Dermis microvascular lymphatic vessel endothelial cell (primary cell): ENCODE data around the gene RABEP2. TPM values are rescaled to one million over a fixed set of nuclear protein-coding genes. Genes with fewer than 3 reads are reported as not detected.
A peak's percentile ranks its signal among the peaks of the same experiment; 100 is the strongest.
"Not testable (repeated sequence)": the region's sequence is repeated elsewhere in the genome, so short reads cannot be mapped to it uniquely, and the experiment has no call there.

Experiments
- DNase-seq, 2 donors: peaks; one replicate each; pipeline versions ENCODE4 v3.0.0 to v3.0.0-alpha.2; 2010; ENCODE audit warnings: low read depth in 2 of 2
- total RNA-seq: library from RNA; depleted of rRNA; stranded (reverse); fragments of >200 nt; gene quantifications from 2 replicates; pipeline ENCODE4 v1.2.1, GENCODE V29; 2014

Gene RABEP2
- 31.5 and 39.3 TPM in 2 replicates for total RNA-seq

DNA sequence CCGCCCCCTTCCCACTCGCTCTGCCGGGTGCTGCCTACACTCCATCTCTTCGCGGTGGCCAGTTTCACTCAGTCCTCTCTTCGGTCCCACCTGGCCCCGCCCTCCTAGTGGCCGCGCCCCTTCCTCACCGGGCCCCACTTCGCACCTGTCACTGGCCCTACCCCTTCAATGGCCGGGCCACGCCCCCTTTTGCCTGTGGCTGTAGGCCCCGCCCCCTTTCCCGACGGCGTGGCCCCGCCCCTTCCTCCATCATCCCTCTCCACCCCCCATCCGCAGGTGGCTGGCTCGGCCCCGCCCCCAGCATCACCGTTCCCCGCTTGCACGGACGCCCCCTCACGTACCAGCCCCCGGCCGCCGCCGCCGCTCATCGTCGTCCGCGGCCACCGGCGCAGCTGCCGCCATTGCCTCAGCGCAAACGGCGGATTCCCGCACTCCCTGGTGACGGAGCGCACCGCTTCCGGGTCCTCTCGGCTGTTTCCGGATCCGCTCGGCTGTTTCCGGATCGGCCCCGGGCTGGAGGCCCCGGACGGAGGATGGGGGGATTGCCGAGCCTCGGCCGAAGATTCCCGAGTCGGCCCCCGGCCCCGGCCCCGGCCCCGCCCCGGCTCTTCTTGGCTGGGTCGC, at the start of gene RABEP2:
Gene RABEP2 (minus strand): TSS at position 477 of the 624 bp plus-strand sequence. CDS start 75 bp downstream, at position 402.
- peak; percentile 61 to 85 for DNase-seq

- peak; percentile 94 to 98 for DNase-seq
These were observed 49.6 kb upstream of the RABEP2 start, which contains the start of gene SPNS1 for GRCh38 chr16:28974437-28975157. SPNS1 (plus strand) TSS chr16:28974778; CDS start chr16:28975152, 374 bp downstream.

DNA sequence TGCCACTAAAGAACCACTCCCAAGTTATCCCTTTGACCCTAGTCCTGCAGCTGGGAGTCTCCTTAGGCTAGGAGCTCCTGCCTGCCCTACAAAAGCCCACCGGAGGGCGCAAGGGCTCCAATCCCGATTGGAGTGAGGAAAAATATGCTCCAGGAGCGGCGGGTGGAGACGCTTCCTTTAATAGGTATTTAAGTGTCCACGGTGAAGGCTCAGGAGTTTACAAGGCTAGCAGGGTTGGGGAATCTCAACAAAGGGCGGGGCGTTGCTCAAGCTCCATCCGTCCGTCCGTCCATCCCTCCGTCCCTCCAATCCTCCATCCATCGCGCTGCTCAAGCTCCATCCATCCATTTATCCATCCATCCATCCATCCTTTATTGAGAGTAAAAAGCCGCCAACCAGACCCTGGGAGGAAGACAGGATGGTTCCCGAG, 49.0 kb upstream of the RABEP2 start:
- peak; percentile 24 to 73 for DNase-seq

GRCh38 chr16:28969696-28970095, 44.7 kb upstream of the RABEP2 start:
- DNase-seq, result not testable (repeated sequence)

DNA sequence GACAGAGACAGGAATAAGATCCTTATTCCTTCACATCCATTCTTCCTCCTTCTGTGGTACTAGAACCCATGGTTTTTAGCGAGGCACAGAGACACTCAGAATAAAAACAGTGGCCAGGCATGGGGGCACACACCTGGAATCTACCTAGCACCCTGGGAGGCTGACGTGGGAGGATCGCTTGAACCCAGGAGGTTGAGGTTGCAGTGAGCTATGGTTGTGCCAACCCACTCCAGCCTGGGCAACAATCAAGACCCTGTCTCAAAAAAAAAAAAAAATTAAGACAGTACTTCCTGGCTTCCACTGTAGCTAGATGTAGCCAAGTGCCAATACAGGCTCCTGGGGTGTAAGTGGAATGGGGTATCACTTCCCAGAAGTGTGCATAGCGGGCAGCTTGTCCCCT, 42.1 kb upstream of the RABEP2 start:
- no peak for DNase-seq

DNA sequence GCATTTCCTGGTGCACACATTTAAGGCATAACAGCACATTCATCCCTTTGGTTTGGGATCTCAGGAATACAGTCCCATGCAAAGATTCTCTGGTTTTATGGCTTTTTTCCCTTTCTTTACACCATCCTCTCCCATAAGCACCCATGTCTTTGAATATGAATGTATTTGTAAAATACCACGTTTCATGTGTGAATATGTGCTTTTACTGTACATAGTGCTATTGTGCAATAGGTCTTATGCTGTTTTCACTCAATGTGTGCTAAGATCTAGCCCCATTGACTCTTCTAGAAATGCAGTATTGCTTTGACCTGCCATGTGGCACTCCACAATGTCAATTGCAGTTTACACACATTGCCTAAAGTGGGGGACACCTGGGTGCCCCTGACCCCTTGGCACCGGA, 39.5 kb upstream of the RABEP2 start:
- DNase-seq, result no peak

DNA sequence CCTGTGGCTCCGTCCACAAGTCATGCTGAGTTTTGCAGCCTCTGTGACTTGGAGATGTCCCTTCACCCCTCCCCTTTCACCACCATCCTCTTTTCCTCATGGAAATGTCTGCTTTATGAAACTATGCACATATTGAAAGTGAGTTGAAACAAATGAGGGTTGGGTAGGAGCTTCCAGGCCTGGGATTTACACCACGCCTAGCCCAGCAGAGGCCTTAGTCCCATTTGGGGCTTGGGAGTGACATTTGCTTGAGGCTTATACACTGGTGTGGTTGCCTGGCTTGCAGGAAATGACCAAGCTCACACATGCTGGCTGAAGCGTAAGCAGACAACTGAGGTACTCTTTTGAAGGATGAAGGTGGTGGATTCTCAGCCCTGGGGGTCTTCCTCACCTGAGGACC, 39.0 kb upstream of the RABEP2 start:
- no peak for DNase-seq

GRCh38 chr16:28958836-28959235, 33.8 kb upstream of the RABEP2 start:
- DNase-seq, result no peak

- no peak for DNase-seq
These were observed 33.2 kb upstream of the RABEP2 start for GRCh38 chr16:28958216-28958615.

DNA sequence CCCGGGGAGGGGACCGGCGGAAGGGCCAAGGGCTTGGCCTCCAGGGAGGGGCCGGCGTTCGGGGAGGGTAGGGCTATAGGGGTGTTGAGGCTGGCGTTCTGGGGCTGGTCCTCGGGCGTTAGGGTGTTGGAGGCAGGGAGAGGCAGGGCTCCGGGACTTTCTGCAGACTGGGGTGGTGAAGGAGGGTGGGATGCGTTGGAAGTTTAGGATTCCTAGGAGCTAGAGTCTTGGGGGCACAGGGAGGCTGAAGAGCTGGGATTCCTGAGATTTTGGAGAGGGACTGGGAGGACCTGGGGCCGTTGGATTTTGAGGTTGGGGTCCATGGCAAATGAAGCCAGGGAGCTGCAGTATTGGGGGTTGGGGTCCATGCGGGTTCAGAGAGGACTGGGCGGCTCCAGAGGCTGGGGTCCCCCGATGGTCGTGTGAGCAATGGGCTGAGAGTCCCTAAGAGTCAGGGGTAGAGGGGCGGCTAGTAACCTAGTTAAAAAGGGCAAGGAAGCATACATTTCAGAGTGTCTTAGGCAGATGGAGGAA, 26.4 kb upstream of the RABEP2 start:
- no peak for DNase-seq

- DNase-seq, result peak; percentile 100
These were observed 25.8 kb upstream of the RABEP2 start, which contains the start of gene NFATC2IP for GRCh38 chr16:28950648-28951409. NFATC2IP (plus strand) TSS chr16:28950937; CDS start chr16:28951012, 75 bp downstream.

DNA sequence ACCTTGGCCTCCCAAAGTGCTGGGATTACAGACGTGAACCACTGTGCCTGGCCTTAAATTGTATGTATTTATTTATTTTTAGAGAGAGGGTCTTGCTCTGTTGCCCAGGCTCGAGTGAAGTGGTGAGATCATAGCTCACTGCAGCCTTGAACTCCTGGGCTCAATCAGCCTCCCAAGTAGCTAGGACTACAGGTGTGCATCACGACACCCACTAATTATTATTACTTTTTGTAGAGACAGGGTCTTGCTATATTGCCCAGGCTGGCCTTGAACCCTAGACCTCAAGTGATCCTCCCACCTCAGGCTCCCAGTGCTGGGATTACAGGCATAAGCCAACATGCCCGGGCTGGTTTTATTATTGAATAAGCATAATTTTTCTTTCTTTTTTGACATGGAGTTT, 21.6 kb upstream of the RABEP2 start:
- no peak for DNase-seq

- no peak for DNase-seq
These were observed 18.2 kb upstream of the RABEP2 start for GRCh38 chr16:28943281-28943680.

GRCh38 chr16:28939825-28940224, 14.8 kb upstream of the RABEP2 start:
- DNase-seq, result not testable (repeated sequence)

DNA sequence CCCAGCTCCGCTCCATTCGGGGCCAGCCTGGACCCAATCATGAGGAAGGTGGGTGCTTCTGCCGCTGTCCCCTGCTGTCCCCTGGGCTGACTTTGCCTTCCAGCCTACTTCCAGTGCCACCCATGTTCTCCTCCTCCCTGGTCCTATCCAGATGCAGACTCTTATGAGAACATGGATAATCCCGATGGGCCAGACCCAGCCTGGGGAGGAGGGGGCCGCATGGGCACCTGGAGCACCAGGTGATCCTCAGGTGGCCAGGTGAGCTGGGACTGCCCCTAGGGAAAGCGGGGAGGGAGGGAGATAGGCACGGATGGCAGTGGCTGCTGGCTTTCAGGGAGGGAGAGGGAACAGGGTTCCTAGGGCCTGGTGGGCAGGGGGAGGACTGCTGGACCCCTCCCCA, 13.7 kb upstream of the RABEP2 start:
- no peak for DNase-seq

DNA sequence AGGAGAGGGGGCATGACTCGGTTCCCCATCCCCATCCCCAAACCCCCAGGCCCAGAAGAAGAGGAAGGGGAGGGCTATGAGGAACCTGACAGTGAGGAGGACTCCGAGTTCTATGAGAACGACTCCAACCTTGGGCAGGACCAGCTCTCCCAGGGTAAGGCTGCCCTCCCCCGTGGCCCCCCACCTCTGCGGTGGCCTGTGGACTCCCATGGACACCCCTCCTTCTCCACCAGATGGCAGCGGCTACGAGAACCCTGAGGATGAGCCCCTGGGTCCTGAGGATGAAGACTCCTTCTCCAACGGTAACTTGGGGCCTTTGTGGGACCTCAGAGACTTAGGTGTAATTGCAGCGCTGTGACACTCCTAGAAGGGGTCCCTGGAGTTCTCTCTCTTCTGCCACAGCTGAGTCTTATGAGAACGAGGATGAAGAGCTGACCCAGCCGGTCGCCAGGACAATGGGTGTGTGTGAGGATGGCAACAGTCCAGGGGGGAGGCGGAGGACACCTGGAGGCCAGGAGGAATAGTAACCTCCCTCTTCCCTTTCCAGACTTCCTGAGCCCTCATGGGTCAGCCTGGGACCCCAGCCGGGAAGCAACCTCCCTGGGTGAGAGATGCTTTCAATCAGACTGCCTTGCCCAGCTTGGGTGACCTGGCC, 12.3 kb upstream of the RABEP2 start:
- DNase-seq, result no peak

DNA sequence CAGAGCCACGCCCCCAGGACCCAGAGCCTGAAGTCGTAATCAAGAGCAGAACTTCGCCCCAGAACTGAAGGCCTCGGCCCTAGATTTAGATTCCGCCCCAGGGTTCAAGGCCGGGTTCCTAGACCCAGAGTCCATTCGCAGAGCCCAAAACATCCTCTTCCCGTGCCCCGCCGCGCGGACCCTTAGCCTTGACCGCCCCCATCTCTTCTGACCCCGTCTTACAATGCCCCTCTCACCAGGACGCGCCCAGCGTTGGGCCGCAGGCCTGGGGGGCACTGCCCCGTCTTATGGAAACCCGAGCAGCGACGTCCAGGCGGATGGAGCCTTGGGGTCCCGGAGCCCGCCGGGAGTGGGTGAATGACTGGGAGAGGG, 11.7 kb upstream of the RABEP2 start:
- DNase-seq, result no peak

- DNase-seq, result peak; percentile 42 to 84
These were observed 11.1 kb upstream of the RABEP2 start for GRCh38 chr16:28935924-28936783.

- DNase-seq, result no peak
These were observed 10.3 kb upstream of the RABEP2 start for GRCh38 chr16:28935346-28935745.

- no peak for DNase-seq
These were observed 8.1 kb upstream of the RABEP2 start for GRCh38 chr16:28933171-28933570.
